GM23248 (cell line): Measurements from ENCODE around the gene RASA3.

Source experiments
- EZH2 ChIP-seq: fragments of 200-600 bp; sonication (generic); IDR thresholded peaks from 2 replicates; pipeline ENCODE4 v1.6.1; 2018; ENCODE audit warnings: antibody characterized with exemption, mild to moderate bottlenecking; ENCODE audit not compliant: insufficient read depth, poor library complexity, severe bottlenecking
- EZH2phosphoT487 ChIP-seq: fragments of 200-600 bp; sonication (generic); IDR thresholded peaks from 2 replicates; pipeline ENCODE4 v1.6.1; 2018; ENCODE audit warnings: antibody characterized with exemption, moderate library complexity, mild to moderate bottlenecking, low read depth; ENCODE audit not compliant: insufficient read depth

DNA sequence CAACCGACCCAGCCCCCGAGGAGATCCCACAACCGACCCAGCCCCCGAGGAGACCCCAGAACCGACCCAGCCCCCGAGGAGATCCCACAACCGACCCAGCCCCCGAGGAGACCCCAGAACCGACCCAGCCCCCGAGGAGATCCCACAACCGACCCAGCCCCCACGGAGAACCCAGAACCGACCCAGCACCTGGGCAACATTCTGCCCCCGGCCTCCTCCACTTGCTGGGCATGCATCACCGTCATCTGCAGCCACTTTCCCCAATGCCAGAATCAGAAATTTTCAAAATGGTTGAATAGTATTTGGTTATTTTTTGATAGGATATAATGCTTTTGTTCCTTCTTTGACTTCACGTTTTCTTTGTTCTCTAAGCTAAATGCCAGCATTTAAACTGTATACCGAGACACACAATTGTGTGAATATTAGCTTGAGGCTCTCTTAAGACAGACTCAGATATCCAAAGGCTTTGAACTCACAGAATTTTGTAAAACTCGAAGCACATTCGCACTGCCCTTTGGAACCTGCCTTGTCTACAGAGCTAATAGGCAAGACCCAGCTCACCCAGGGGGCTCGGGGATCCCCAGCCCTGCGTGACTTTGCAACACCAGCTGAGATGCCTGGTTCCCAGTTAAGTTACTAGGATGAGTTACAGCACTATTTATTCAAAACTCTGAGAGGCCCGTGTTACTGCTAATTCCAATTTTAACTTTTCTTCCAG is 15.5 kb upstream of the RASA3 start:
- TF ChIP-seq EZH2phosphoT487 (no peak), EZH2 (no peak)
